Measurements from ENCODE around the gene ZNF775.
A peak's percentile ranks its signal among the peaks of the same experiment; 100 is the strongest.

The ZNF775 gene

GRCh38 chr7:150337659-150338081 is 41.5 kb upstream of the ZNF775 start:
- H3K9me3 ChIP-seq (ENCODE audit: control insufficient read depth, low read length), result no peaks in the 10 kb centered on the region
- no peak overlapping the region for H3K27ac ChIP-seq (ENCODE audit: low read depth, low read length, severe bottlenecking)
- no peak overlapping the region for H3K4me3 ChIP-seq (ENCODE audit: extremely low read depth, insufficient read depth, low read length, poor library complexity, severe bottlenecking)
- 84 to 93% methylated on average over 6 of the region's 6 CpGs for WGBS, 2 experiments (ENCODE audit: insufficient coverage in 2 of 2)
- H3K36me3 ChIP-seq (ENCODE audit: control insufficient read depth, insufficient read depth, low read length), result peaks cover 31% of the 10 kb centered on the region
- H3K4me1 ChIP-seq (ENCODE audit: control insufficient read depth, insufficient read depth, low read length, poor library complexity, severe bottlenecking), result peaks cover 17% of the 10 kb centered on the region

- peaks cover 29% of the 10 kb centered on the region for H3K36me3 ChIP-seq (ENCODE audit: control insufficient read depth, insufficient read depth, low read length)
- H3K4me3 ChIP-seq (ENCODE audit: extremely low read depth, insufficient read depth, low read length, poor library complexity, severe bottlenecking), result no peak overlapping the region
- 75 to 82% methylated on average over 3 to 10 of the region's 11 CpGs for WGBS, 2 experiments (ENCODE audit: insufficient coverage in 2 of 2)
- H3K9me3 ChIP-seq (ENCODE audit: control insufficient read depth, low read length), result no peaks in the 10 kb centered on the region
- H3K27ac ChIP-seq (ENCODE audit: low read depth, low read length, severe bottlenecking), result no peak overlapping the region
- peaks cover 17% of the 10 kb centered on the region for H3K4me1 ChIP-seq (ENCODE audit: control insufficient read depth, insufficient read depth, low read length, poor library complexity, severe bottlenecking)
Observed at GRCh38 chr7:150338166-150338829, 40.8 kb upstream of the ZNF775 start.

- WGBS, 2 experiments (ENCODE audit: insufficient coverage in 2 of 2), result 74 to 77% methylated on average over 3 to 6 of the region's 9 CpGs
- H3K4me3 ChIP-seq (ENCODE audit: extremely low read depth, insufficient read depth, low read length, poor library complexity, severe bottlenecking), result peak overlapping the region; percentile 6
- H3K36me3 ChIP-seq (ENCODE audit: control insufficient read depth, insufficient read depth, low read length), result peaks cover 26% of the 10 kb centered on the region
- no peak overlapping the region for H3K27ac ChIP-seq (ENCODE audit: low read depth, low read length, severe bottlenecking)
- H3K9me3 ChIP-seq (ENCODE audit: control insufficient read depth, low read length), result no peaks in the 10 kb centered on the region
- peaks cover 17% of the 10 kb centered on the region for H3K4me1 ChIP-seq (ENCODE audit: control insufficient read depth, insufficient read depth, low read length, poor library complexity, severe bottlenecking)
Observed at GRCh38 chr7:150339409-150339809, 39.7 kb upstream of the ZNF775 start.

GRCh38 chr7:150340024-150340749 is 38.9 kb upstream of the ZNF775 start:
- 16 to 20% methylated on average over 21 to 29 of the region's 39 CpGs for WGBS, 2 experiments (ENCODE audit: insufficient coverage in 2 of 2)
- Histone ChIP-seq H3K4me3 (ENCODE audit: extremely low read depth, insufficient read depth, low read length, poor library complexity, severe bottlenecking) (peak overlapping the region; percentile 45), H3K9me3 (ENCODE audit: control insufficient read depth, low read length) (no peaks in the 10 kb centered on the region), H3K36me3 (ENCODE audit: control insufficient read depth, insufficient read depth, low read length) (peaks cover 25% of the 10 kb centered on the region), H3K4me1 (ENCODE audit: control insufficient read depth, insufficient read depth, low read length, poor library complexity, severe bottlenecking) (peaks cover 17% of the 10 kb centered on the region), H3K27ac (ENCODE audit: low read depth, low read length, severe bottlenecking) (no peak overlapping the region)

GRCh38 chr7:150340875-150341262 is 38.3 kb upstream of the ZNF775 start:
- Histone ChIP-seq H3K4me1 (ENCODE audit: control insufficient read depth, insufficient read depth, low read length, poor library complexity, severe bottlenecking) (peaks cover 17% of the 10 kb centered on the region), H3K4me3 (ENCODE audit: extremely low read depth, insufficient read depth, low read length, poor library complexity, severe bottlenecking) (peak overlapping the region; percentile 45), H3K36me3 (ENCODE audit: control insufficient read depth, insufficient read depth, low read length) (peaks cover 18% of the 10 kb centered on the region), H3K9me3 (ENCODE audit: control insufficient read depth, low read length) (no peaks in the 10 kb centered on the region), H3K27ac (ENCODE audit: low read depth, low read length, severe bottlenecking) (no peak overlapping the region)
- 2 to 3% methylated on average over 16 to 28 of the region's 29 CpGs for WGBS, 2 experiments (ENCODE audit: insufficient coverage in 2 of 2)

GRCh38 chr7:150341263-150342120 is 37.6 kb upstream of the ZNF775 start, which contains the start of gene RARRES2:
RARRES2 (minus strand) TSS chr7:150341629; CDS start chr7:150340609, 1,020 bp downstream.
- Histone ChIP-seq H3K4me1 (ENCODE audit: control insufficient read depth, insufficient read depth, low read length, poor library complexity, severe bottlenecking) (peaks cover 17% of the 10 kb centered on the region), H3K27ac (ENCODE audit: low read depth, low read length, severe bottlenecking) (no peak within 1 kb of the TSS), H3K36me3 (ENCODE audit: control insufficient read depth, insufficient read depth, low read length) (peaks cover 15% of the 10 kb centered on the region), H3K9me3 (ENCODE audit: control insufficient read depth, low read length) (no peaks in the 10 kb centered on the region), H3K4me3 (ENCODE audit: extremely low read depth, insufficient read depth, low read length, poor library complexity, severe bottlenecking) (peak within 1 kb of the TSS; percentile 45)
- 2 to 3% methylated on average over 29 to 43 of the region's 49 CpGs for WGBS, 2 experiments (ENCODE audit: insufficient coverage in 2 of 2)

- Histone ChIP-seq H3K4me1 (ENCODE audit: control insufficient read depth, insufficient read depth, low read length, poor library complexity, severe bottlenecking) (peaks cover 17% of the 10 kb centered on the region), H3K9me3 (ENCODE audit: control insufficient read depth, low read length) (no peaks in the 10 kb centered on the region), H3K27ac (ENCODE audit: low read depth, low read length, severe bottlenecking) (no peak overlapping the region), H3K36me3 (ENCODE audit: control insufficient read depth, insufficient read depth, low read length) (peaks cover 12% of the 10 kb centered on the region), H3K4me3 (ENCODE audit: extremely low read depth, insufficient read depth, low read length, poor library complexity, severe bottlenecking) (peak overlapping the region; percentile 45)
- 93 to 94% methylated on average over 4 to 9 of the region's 9 CpGs for WGBS, 2 experiments (ENCODE audit: insufficient coverage in 2 of 2)
Observed at GRCh38 chr7:150342121-150342408, 37.1 kb upstream of the ZNF775 start.

GRCh38 chr7:150343225-150343624 is 35.9 kb upstream of the ZNF775 start:
- 63 to 100% methylated on average over 1 to 2 of the region's 2 CpGs for WGBS, 2 experiments (ENCODE audit: insufficient coverage in 2 of 2)
- no peaks in the 10 kb centered on the region for H3K9me3 ChIP-seq (ENCODE audit: control insufficient read depth, low read length)

GRCh38 chr7:150344299-150344698 is 34.8 kb upstream of the ZNF775 start:
- no peaks in the 10 kb centered on the region for H3K36me3 ChIP-seq (ENCODE audit: control insufficient read depth, insufficient read depth, low read length)
- H3K4me3 ChIP-seq (ENCODE audit: extremely low read depth, insufficient read depth, low read length, poor library complexity, severe bottlenecking), result no peak overlapping the region
- peaks cover 17% of the 10 kb centered on the region for H3K4me1 ChIP-seq (ENCODE audit: control insufficient read depth, insufficient read depth, low read length, poor library complexity, severe bottlenecking)
- no peak overlapping the region for H3K27ac ChIP-seq (ENCODE audit: low read depth, low read length, severe bottlenecking)
- H3K9me3 ChIP-seq (ENCODE audit: control insufficient read depth, low read length), result no peaks in the 10 kb centered on the region

More at GRCh38 chr7:150343225-150343624, 35.9 kb upstream of the ZNF775 start:
- no peak overlapping the region for H3K27ac ChIP-seq (ENCODE audit: low read depth, low read length, severe bottlenecking)
- H3K4me1 ChIP-seq (ENCODE audit: control insufficient read depth, insufficient read depth, low read length, poor library complexity, severe bottlenecking), result peaks cover 17% of the 10 kb centered on the region
- no peak overlapping the region for H3K4me3 ChIP-seq (ENCODE audit: extremely low read depth, insufficient read depth, low read length, poor library complexity, severe bottlenecking)
- peaks cover 6% of the 10 kb centered on the region for H3K36me3 ChIP-seq (ENCODE audit: control insufficient read depth, insufficient read depth, low read length)

- Histone ChIP-seq H3K27ac (ENCODE audit: low read depth, low read length, severe bottlenecking) (no peak overlapping the region), H3K36me3 (ENCODE audit: control insufficient read depth, insufficient read depth, low read length) (no peaks in the 10 kb centered on the region), H3K4me1 (ENCODE audit: control insufficient read depth, insufficient read depth, low read length, poor library complexity, severe bottlenecking) (peaks cover 12% of the 10 kb centered on the region), H3K4me3 (ENCODE audit: extremely low read depth, insufficient read depth, low read length, poor library complexity, severe bottlenecking) (no peak overlapping the region), H3K9me3 (ENCODE audit: control insufficient read depth, low read length) (no peaks in the 10 kb centered on the region)
- WGBS, 2 experiments (ENCODE audit: insufficient coverage in 2 of 2), result 80% methylated on average over 1 of the region's 1 CpG; no CpG with 5 or more reads in 1 of the 2 experiments
Observed at GRCh38 chr7:150345012-150345411, 34.1 kb upstream of the ZNF775 start.
